Cardiac muscle cell (in vitro differentiated cells and primary cell): ENCODE measurements around the gene PTPRD. TPM values are rescaled to one million over a fixed set of nuclear protein-coding genes. Genes with fewer than 3 reads are reported as not detected.
A peak's percentile ranks its signal among the peaks of the same experiment; 100 is the strongest.

ENCODE experiments used
- DNase-seq, 2 donors: peaks; one replicate each; pipeline versions ENCODE4 v3.0.0 to v3.0.0-alpha.2; 2010 to 2017; ENCODE audit warnings: low read depth in 1 of 2, low spot score in 1 of 2
- H3K27ac ChIP-seq: fragments of 200-600 bp; sonication (generic); 2 replicates; pipeline ENCODE4 v1.5.1; 2016
- H3K27me3 ChIP-seq: fragments of 200-600 bp; sonication (generic); 2 replicates; pipeline ENCODE4 v1.6.0; 2016; ENCODE audit warnings: control low read depth
- H3K36me3 ChIP-seq: fragments of 200-600 bp; sonication (generic); 2 replicates; pipeline ENCODE4 v1.5.1; 2016; ENCODE audit warnings: control low read depth
- H3K4me1 ChIP-seq: fragments of 200-600 bp; sonication (generic); 2 replicates; pipeline ENCODE4 v1.8.1; 2017; ENCODE audit warnings: low read depth, mild to moderate bottlenecking, mixed run types
- H3K4me3 ChIP-seq: fragments of 200-600 bp; sonication (generic); 2 replicates; pipeline ENCODE4 v1.5.1; 2016; ENCODE audit warnings: mild to moderate bottlenecking
- H3K9me3 ChIP-seq: fragments of 200-600 bp; sonication (generic); 2 replicates; pipeline ENCODE4 v1.5.1; 2017; ENCODE audit warnings: low read depth, mild to moderate bottlenecking, control low read depth
- polyA plus RNA-seq: library from polyadenylated mRNA; unstranded; fragments of >200 nt; fragmentation: Nextera tagmentation; extraction: Ambion mirVana; gene quantifications from 2 replicates; pipeline ENCODE4 v1.2.1, GENCODE V29; 2016
- total RNA-seq: library from RNA; depleted of rRNA; stranded (reverse); fragments of >200 nt; gene quantifications from 2 replicates; pipeline ENCODE4 v1.2.3, GENCODE V29; 2016
- TF ChIP-seq, protein P1 (sequence below): IDR thresholded peaks from 2 replicates; pipeline ENCODE4 v1.5.1; 2012; ENCODE audit warnings: low read depth, mild to moderate bottlenecking, low read length

The PTPRD gene
- total and polyA plus RNA-seq, 2 experiments from 2014 or later: 37.0 to 287 TPM

DNA sequence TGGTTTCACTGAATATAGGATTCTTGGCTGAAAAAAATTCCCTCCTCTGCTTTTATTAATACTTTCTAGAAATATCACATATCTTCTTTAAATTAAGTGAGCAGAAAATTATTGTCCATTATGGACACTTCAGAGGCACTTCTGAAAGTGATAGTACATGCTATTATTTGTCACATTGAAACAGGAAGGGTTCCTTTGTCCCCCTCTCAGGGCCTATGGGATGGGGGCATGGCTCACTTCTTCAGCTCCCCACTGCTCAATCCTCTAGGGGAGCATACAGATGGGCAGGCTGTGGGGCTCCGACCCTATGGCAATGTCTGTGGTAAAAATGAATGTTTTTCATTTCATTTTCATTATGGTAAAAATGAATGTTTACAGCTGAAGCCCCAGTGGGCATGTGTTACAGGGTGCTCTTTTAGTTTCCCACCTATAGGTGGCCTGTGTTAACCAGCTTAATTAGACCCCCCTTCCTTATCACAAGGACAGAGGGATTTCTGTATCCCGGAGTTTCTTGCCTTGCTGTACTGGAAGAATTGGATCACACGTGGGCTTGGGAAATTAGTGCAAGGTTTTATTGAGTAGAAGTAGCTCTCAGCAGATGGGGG is 1225.2 kb downstream of the PTPRD start:
- Histone ChIP-seq H3K27me3 (no peaks in the 10 kb centered on the region), H3K9me3 (no peaks in the 10 kb centered on the region), H3K36me3 (no peaks in the 10 kb centered on the region), H3K4me1 (no peaks in the 10 kb centered on the region), H3K27ac (no peak overlapping the region), H3K4me3 (no peak overlapping the region)
- TF ChIP-seq, protein P1, sequence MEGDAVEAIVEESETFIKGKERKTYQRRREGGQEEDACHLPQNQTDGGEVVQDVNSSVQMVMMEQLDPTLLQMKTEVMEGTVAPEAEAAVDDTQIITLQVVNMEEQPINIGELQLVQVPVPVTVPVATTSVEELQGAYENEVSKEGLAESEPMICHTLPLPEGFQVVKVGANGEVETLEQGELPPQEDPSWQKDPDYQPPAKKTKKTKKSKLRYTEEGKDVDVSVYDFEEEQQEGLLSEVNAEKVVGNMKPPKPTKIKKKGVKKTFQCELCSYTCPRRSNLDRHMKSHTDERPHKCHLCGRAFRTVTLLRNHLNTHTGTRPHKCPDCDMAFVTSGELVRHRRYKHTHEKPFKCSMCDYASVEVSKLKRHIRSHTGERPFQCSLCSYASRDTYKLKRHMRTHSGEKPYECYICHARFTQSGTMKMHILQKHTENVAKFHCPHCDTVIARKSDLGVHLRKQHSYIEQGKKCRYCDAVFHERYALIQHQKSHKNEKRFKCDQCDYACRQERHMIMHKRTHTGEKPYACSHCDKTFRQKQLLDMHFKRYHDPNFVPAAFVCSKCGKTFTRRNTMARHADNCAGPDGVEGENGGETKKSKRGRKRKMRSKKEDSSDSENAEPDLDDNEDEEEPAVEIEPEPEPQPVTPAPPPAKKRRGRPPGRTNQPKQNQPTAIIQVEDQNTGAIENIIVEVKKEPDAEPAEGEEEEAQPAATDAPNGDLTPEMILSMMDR: no peak
- DNase-seq: no peak

DNA sequence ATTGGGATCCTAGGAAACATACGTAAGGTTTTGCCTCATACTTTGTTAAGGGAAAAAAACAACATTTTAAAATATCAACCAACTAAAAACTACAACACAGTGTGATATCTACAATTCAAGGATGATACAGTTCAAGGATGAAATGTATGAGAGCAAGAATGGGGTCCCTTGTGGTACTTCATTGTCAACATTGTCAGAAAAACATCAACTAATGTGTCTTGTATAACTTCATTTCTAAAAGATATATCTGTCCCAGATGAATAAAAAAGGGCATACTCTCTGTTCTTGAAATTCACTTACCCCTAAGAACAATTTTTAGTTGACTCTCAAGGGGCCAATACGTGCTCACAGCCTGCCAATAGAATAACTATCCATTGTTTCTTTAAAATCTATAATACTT is 1250.5 kb downstream of the PTPRD start:
- no peaks in the 10 kb centered on the region for H3K9me3 ChIP-seq
- DNase-seq: no peak
- no peaks in the 10 kb centered on the region for H3K27me3 ChIP-seq
- TF ChIP-seq, protein P1: no peak
- H3K36me3 ChIP-seq: no peaks in the 10 kb centered on the region
- H3K27ac ChIP-seq: no peak overlapping the region
- H3K4me3 ChIP-seq: no peak overlapping the region
- no peaks in the 10 kb centered on the region for H3K4me1 ChIP-seq

DNA sequence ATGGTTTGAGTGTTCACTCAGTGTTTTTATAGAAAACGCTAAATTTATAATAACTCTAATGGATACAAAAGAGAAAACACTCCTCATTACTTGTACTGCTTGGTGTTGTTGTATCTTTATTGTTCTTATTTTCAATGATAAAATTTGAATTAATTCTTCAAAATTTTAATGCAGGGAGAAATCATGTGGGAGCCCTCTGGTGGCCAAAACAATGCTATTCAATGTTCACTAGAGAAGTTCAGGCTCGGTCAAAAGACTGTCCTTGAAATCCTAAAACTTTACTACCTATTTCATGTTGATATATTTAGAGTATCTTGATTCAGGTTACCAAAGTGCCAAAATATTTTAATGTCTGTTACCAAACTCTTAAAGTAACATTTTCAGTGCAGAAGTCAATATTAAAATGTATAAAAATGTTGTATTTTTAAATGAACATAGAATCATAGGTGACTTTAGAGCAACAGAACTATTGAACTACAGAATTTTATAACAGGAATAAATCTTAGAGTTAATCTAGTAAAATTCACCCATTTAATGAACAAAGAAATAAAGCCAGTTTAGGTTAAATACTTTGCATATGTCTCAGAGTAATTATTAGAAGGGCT is 1259.8 kb downstream of the PTPRD start:
- Histone ChIP-seq H3K36me3 (no peaks in the 10 kb centered on the region), H3K4me3 (no peak overlapping the region), H3K9me3 (no peaks in the 10 kb centered on the region), H3K27me3 (no peaks in the 10 kb centered on the region), H3K27ac (no peak overlapping the region), H3K4me1 (no peaks in the 10 kb centered on the region)
- DNase-seq: peak; percentile 0 to 39
- TF ChIP-seq, protein P1: peak; percentile 40

DNA sequence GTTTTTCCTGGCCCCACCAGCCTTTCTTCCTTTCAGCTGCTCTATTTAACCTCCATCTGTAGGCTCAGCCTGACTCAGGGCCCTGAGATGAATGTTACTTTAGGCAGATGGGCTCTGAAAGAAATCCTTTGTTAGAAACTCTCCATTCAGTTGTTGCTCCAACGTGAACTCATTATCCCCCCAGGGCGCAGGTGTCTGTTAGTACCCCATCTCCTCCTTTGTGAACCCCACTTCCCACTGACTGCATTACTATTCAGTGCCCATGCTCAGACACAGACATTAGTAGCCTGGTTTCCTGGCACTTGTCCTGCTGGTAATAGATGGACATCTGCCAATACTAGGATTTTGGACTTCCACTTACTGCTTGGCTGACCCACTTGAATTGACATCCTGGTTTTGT is 1271.6 kb downstream of the PTPRD start:
- H3K4me1 ChIP-seq: no peaks in the 10 kb centered on the region
- TF ChIP-seq, protein P1: no peak
- H3K36me3 ChIP-seq: no peaks in the 10 kb centered on the region
- no peak overlapping the region for H3K4me3 ChIP-seq
- DNase-seq: no peak
- H3K27me3 ChIP-seq: no peaks in the 10 kb centered on the region
- H3K9me3 ChIP-seq: no peaks in the 10 kb centered on the region
- H3K27ac ChIP-seq: no peak overlapping the region

GRCh38 chr9:9337129-9337528 is 1275.7 kb downstream of the PTPRD start:
- DNase-seq: no peak
- Histone ChIP-seq H3K4me3 (no peak overlapping the region), H3K27me3 (no peaks in the 10 kb centered on the region), H3K4me1 (no peaks in the 10 kb centered on the region), H3K36me3 (no peaks in the 10 kb centered on the region), H3K9me3 (no peaks in the 10 kb centered on the region), H3K27ac (no peak overlapping the region)
- TF ChIP-seq, protein P1: no peak
